Stimulated activated CD4-positive, alpha-beta T cell treated with anti-CD3 and anti-CD28 coated beads, Interleukin-12 subunit alpha, Interleukin-12 subunit beta, amount 100 ng/mL, for 48 hours (primary cell): ENCODE results near the gene CEP350.
"Not testable (repeated sequence)": the region's sequence is repeated elsewhere in the genome, so short reads cannot be mapped to it uniquely, and the experiment has no call there.

ENCODE experiments used
- DNase-seq, 3 donors: peaks; one replicate each; pipeline ENCODE4 v3.0.0-alpha.2; 2020; ENCODE audit warnings: low read depth in 2 of 3, low spot score in 1 of 3

Gene CEP350

DNA sequence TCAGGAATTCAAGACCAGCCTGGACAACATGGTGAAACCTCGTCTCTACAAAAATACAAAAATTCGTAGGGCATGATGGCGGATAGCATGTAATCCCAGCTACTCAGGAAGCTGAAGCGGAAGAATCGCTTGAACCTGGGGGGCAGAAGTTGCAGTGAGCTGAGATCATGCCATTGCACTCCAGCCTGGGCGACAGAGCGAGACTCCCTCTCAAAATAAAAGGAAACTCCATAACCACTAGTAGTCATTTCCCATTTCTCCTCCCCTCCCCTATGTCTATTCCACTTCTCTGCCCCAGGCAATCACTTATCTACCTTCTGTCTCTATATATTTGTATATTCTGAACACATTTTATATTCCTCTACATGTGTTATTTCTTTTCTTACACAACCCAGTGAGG lies 4.0 kb upstream of the CEP350 start:
- DNase-seq, result no peak

DNA sequence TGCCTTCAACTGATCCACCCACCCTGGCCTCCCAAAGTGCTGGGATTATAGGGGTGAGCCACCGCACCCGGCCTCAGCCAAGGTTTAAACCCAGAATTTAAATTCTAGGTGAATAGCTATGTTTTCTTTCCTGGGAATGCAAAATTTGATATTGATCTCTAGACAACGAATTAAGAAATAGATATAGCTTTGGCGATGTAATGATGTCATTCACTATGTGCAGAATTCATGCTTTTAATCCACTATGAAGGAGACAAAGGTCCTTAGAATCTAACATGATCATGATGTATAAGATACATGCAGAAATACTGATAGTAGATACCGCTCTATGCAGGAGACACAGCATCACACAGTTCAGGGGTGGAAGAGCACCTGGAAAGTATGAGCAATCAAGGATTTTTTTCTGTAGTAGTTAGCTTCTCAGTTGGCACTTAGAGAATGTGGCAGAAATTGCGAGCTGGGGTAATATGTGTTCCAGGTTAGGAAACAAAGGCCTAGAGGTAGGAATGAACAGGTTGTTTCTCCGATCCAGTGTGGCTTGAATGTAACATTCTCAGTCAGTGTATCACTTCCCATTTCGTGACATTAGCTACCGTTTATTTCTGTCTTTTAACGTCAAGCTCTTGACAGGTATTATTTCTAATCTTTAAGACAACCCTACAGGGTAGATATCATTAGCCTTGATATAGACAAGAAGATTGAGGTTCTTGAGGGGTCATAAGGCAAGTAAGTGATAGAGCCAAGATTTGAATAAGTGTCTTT lies 3.0 kb upstream of the CEP350 start:
- DNase-seq, result no peak

DNA sequence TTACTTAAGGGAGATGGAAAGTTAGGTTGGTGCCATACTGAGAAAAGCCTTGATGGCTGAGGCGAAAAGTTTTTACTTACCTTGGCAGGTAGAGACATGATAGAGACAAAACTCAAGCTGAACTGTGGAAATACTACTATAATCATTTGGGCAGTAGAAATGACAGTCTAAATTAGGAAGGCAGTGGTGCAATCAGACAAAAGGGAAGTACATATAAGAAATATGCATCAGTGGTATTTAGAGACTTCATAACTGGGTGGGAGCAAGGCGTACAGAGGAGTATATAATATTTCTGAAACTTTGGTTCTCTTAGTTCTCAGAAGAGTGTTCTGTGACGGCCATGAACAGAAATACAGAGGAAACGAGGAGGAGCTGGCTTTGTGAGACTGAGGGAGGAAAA lies 2.4 kb upstream of the CEP350 start:
- DNase-seq, result no peak

DNA sequence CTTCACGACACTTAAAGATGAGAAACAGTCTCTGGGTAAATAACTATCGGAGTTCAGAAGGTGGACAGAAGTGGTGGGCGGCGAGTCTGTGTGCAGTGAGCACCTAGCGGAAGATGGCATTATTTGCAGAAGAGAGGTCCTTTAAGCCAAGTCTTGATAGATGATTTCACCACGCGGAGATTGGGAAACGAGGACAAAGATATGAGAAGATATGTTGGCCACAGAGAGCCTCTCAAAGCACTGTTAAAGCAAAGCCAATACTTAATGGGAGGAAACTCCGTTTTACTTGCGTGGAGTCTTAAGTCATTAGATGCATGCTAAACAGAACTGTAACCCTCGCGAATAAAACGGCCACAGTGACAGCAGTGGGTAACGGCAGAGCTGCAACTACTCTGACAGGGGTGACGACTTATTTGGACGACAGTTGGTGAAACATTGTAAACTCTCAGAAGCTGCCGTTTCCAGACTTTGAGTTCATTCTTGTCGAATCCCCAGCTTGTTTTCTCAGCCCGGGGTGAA lies 577 bp upstream of the CEP350 start:
- peak in 2 of 3 donors; percentile 21 to 26 for DNase-seq

DNA sequence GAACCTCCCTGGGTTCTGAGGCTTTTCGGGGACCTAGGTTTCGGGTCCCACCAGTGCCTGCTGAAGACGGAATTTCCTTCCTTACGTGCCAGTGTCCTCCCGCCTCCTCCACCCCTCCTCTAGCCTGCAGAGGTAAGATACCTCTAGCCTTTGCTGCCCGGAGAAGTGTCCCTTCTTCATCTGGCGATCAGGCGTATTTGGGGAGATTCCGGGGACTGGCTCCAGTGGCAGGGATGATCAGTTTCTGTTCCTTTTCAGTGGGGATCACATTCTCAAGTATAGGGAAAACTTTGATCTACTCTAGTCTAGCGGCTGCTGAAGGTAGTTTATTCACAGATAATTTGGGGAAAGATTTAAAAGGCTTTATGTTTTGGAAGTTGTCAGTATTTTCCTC lies 674 bp downstream of the CEP350 start:
- DNase-seq, result no peak

DNA sequence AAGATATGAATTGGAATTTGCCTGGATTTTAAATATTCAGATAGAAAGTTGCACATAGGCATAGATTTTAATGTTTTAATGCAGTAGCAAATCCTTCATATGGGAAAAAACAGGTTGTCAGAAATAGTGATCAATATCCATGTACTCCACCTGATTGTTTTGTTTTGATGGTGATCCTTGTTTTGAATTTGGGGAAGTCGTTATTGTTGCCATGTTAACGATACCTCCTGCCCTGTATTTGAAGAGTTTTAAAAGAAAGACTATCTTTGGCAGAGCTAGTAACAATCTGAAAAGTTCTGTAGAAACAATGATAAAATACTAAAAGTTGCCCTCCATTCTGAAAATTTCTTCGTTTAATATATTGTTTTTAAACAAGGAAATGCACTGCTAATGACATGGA lies 1.1 kb downstream of the CEP350 start:
- no peak for DNase-seq

DNA sequence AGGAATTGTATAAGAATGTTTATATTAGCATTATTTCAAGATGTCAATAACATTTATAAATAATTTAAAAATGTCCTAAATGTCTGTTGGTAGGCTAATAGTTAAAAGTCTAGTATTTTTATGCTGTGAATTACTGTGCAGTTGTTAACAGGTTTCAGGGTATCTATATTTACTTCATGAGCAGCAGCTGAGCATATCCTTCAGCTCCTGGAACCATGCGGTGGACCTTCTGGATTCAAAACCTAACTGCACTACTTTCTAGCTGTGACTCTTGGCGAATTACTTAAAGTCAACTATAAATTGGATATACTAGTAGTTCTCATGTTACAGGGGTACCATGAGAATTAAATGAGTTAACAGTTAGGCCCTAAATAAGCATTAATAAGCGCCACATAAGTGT lies 3.7 kb downstream of the CEP350 start:
- DNase-seq, result no peak

DNA sequence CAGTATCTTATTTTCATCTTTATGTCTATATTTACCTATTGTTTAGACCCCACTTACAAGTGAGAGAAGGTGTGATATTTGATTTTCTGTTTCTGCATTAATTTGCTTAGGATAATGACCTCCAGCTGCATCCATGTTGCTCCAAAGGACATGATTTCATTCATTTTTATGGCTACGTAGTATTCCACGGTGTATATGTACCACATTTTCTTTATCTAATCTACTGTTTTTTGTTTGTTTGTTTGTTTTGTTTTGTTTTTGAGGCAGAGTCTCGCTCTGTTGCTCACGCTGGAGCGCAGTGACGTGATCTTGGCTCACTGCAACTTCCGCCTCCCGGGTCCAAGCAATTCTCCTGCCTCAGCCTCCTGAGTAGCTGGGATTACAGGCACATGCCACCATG lies 7.6 kb downstream of the CEP350 start:
- not testable (repeated sequence) for DNase-seq

DNA sequence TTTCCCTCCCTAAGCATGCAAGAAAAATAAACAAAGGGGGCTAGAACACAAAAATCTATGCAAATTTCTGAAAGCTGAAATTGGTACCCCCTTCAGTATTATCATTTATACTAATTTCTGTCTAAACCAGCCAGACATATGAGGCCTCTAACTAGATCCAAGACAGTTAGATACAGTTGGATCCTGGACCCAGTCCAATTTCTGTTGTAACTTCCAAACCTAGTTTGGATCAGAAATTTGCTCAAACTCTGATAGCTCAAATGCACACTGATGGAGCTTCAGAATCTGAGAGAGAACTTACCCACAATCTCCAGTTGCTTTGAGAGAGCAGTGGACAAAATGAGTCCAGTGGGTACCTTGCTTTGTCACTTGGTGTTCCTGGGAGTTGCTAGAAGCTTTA lies 11.9 kb downstream of the CEP350 start:
- no peak for DNase-seq

DNA sequence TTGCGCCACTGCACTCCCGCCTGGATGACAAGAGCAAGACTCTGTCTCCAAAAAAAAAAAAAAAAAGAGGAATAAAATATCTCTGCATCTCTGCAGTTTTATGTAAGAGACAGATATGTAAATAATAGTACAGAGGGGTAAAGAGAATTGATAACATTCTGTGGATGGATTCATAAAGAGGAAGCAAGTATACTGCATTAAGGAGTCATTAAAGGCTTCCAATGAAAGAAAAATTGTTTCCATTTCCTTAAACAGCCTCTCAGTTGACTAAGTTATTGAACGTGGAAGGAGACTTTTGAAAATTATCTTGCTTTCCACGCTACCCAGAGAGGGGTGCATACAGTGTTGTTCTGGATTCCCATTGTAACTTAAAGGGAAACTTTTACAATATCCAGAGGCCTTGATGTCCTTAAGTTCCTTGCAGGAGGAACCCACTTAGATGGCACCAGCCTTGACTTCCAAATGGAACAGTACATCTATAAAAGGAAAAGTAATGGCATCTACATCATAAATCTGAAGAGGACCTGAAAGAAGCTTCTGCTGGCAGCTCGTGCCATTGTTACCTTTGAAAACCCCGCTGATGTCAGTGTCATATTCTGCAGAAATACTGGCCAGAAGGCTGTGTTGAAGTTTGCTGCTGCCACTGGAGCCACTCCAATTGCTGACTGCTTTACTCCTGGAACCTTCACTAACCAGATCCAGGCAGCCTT lies 13.8 kb downstream of the CEP350 start:
- no peak for DNase-seq

DNA sequence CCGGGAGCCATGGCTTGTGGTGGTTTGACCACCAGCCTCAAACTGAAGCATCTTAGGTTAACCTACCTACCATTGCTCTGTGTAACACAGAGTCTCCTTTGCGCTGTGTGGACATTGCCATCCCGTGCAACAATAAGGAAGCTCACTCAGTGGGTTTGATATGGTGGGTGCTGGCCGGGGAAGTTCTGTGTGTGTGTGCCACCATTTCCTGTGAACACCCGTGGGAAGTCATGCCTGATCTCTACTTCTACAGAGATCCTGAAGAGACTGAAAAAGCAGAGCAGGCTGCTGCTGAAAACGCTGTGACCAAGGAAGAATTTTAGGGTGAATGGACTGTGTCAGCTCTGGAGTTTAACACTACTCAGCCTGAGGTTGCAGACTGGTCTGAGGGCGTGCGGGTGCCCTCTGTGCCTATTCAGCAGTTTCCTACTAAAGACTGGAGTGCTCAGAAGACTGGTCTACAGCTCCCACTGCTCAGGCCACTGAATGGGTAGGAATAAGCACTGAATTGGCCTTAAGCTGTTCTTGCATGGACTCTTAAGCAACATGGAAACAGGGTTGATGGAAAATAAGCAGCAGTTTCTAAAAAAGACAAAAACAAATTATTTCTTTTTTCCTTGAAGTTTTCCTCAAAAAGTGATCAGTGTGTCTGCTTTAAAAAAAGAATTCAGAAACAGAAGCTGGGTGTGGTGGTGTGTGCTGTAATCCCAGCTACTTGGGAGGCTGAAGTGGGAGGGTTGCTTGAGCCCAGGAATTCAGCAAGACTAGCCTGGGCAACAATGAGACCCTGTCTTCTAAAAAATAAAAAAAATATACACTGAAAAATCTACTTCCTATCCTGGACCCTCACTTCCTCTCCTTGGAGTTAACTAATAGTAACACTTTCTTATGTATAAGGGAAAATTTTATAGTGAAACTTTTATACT lies 14.6 kb downstream of the CEP350 start:
- DNase-seq, result no peak

DNA sequence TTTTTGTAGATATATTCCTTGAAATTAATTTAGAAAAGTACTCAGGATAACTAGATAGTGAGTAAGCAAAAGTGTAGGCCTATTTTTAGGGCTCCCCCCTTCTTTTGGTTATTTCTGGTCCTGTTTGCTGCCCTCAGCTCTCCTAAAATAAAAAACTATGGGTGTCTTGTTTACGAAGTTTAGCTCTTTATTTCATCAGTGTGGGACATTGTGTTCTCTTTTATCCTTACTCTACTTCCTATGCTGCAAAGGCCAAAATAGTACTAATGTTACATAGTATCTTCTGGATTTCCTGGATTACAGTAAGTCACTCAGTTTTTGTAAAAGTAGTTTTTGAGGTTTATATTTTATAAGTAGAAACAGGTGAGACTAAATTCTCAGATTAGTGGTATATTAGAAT lies 15.4 kb downstream of the CEP350 start:
- no peak for DNase-seq

DNA sequence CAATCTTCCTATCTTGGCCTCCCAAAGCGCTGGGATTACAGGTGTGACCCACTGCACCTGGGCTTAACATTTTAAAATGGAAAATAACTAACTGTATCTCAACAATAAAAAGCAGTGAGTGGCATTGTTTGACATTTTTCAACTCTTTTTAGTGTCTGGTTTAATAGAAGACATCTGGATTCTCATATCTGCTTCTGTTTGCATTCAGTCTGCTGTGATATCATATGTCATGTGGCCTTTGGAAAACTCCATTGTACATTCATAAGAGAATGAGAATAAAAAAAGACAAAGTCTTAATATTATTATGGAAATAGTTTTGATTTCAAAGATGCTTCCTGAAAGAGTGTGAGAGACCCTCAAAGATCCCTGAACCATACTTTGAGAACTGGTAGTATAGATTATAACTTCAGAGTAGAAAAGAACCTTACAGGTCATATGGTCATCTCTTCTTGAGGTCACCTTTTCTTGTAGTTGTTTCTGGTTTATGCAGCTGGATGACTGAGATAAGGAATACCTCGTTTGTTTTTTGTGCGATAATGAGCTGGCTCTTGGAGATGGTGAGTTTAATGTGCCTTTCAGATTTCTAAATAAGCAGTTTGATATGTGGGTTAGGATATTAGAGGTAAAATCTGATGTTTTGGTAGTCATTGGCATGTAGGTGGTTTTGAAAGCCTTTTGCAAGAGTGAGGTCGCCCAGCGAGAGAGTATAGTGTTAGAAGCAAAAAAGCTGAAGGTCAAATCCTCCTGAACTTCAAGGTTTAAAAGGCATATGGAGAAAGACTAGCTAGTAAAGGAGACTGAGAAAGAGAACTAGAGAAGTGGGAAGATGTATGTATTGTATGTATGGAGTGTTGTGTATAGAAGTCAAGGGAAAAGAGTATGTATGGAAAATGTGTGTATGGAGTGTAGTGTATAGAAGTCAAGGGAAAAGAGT lies 17.2 kb downstream of the CEP350 start:
- no peak for DNase-seq

DNA sequence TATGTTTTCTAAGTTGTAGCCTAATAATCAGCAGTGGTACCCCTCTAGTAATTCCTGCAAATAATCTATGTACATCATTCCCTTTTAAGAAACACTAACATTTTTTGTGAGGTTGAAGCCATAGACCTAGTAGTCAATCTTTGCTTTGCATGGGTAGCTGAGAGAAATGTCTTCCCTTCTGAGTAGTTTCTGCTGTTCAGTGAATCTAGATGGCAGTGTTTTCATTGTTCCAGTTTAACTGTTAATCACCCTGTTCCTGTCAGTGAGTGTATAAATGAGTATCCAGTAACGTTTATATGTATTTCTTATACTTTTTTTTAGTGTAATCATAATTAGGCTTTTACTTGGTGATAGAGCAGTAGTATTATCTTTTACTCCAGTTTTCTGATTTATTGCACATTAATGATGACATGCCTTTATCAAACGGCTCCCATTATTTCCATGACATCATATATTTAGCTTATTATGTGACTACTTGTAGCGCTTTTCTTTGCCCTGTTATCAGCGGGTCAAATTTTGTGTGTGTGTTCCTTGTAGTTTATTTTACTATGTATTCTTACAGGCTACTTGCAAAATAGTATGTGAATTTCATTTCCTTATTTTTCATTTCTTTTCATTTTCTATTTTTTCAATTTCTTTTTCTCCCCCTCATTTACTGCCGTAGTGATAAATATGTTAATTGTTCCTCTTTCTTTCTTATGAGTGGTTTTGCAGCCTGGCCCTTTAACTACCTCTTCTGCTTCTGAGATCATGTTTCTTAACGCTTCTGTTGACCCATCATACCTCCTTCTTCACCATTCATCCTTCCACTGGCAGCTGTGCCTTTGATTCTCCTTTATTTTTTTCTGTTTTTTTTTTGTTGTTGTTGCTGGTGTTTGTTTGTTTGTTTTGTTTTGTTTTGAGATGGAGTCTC lies 18.8 kb downstream of the CEP350 start:
- DNase-seq, result no peak

DNA sequence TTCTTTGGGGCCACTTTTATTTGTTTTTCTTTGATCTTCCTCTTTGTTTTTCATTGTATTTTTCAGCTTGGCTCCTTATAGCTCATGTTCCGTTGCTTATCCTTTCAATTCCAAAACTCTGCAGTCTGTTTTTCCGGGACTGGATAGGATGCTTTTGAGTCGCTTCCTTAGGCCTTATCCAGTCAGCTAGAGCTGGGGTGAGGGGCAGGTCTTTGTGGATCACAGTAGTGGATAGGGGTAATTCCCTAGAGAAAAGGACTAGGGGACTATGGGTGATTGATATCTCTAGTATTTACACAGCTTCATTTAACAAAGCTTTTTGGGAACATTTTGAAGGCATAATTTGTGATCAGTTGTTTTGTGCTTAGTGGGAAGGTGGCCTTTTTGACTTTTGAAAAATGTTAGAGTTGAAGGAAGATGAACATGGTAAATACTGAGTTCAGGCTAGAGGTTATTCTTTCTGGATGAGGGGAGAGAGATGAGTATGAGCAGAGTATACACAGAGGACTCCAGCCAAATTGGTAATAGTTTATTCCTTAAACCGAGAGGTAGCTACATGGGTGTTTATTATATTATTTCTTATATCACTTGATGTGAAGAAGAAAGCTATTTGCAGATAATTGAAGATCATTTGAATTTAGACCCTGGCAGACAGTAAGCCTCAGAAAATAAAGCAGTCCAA lies 22.5 kb downstream of the CEP350 start:
- no peak for DNase-seq

DNA sequence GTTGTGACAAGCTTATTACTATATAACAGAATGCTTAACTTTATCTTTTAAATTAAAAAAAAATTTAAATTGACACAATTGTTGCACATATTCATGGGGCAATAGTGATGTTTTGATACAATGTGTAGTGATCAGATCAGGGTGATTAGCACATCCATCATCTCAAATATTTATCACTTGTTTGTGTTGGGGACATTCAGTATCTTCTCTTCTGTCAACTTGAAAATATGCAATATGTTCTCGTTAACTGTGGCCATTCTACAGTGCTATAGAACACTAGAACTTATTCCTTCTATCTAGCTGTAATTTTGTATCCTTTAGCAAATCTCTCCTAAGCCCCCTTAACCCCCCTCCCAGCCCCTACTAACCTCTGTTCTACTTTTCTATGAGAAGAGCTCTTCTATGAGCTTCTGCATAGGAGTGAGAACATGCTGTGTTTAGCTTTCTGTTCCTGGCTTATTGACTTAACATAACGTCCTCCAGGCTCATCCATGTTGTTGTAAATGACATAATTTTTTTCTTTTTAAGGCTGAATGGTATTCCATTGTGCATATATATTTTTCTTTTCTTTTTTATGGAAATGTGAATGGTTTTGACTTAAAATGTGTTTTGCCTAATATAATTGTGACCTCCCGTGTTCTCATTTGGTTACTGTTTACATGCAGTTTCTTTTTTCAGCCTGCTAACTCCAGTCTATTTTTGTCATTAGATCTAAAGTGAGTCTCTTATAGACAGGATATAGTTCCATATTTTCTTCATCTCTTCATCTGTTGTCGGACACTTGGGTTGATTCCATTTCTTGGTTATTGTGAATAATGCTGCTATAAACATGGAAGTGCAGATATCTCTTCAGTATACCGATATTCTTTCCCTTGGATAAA lies 23.8 kb downstream of the CEP350 start:
- DNase-seq, result no peak

DNA sequence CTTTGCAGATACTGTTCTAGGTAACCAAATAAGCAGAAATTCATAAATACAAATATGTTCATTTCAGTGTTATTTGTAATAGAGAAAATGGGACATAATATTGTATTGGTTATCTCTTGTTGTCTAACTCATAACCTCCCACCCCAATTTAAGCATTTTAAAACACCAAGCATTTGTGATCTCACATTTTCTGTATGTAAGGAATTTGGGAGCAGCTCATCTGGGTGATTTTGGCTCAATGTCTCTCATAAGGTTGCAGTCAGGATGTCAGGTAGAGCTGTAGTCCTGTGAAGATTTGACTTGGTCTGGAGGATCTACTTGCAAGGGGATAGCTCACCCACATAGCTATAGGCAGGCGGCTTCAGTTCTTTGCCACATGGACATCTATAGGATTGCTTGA lies 29.5 kb downstream of the CEP350 start:
- no peak for DNase-seq

DNA sequence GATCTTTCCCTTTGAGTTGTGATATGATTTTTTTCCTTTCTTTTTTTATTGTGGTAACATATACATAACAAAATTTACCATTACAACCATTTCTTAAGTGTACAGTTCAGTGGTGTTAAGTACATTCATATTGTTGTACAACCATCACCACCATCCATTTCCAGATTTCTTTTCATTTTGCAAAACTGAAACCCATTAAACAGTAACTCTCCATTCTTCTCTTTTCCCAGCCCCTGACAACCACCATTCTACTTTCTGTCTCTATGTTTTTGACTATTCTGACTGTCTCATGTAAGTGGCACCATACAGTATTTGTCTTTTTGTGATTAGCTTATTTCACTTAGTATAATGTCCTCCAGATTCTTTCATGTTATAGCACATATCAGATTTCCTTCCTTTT lies 30.3 kb downstream of the CEP350 start:
- DNase-seq, result no peak
